Suprapubic skin (tissue), 4 donors: ENCODE results near the gene ELN. TPM values are rescaled to one million over a fixed set of nuclear protein-coding genes. Genes with fewer than 3 reads are reported as not detected.

Experiments
- DNase-seq, 2 donors: peaks; one replicate each; pipeline ENCODE4 v3.0.0-alpha.2; 2019; ENCODE audit warnings: low spot score in 2 of 2
- H3K27ac ChIP-seq: fragments of 200-600 bp; sonication (generic); one replicate; pipeline ENCODE4 v1.5.1; 2019
- H3K27me3 ChIP-seq: fragments of 200-600 bp; sonication (generic); one replicate; pipeline ENCODE4 v1.5.1; 2019
- H3K36me3 ChIP-seq: fragments of 200-600 bp; sonication (generic); one replicate; pipeline ENCODE4 v1.5.1; 2019
- H3K4me1 ChIP-seq: fragments of 200-600 bp; sonication (generic); one replicate; pipeline ENCODE4 v1.5.1; 2019
- H3K4me3 ChIP-seq: fragments of 200-600 bp; sonication (generic); one replicate; pipeline ENCODE4 v1.5.1; 2019; ENCODE audit warnings: mild to moderate bottlenecking
- H3K9me3 ChIP-seq: fragments of 200-600 bp; sonication (generic); one replicate; pipeline ENCODE4 v1.5.1; 2019
- EP300 ChIP-seq: sonication (generic); formaldehyde crosslinking; IDR thresholded peaks from one replicate; pipeline ENCODE4 v1.6.1; 2017; ENCODE audit warnings: antibody characterized with exemption
- POLR2A ChIP-seq, 2 donors: fragments of 450-650 bp; IDR thresholded peaks; one replicate each; pipeline ENCODE4 v1.6.1; 2017; ENCODE audit warnings: antibody characterized with exemption in 2 of 2, mild to moderate bottlenecking in 2 of 2, moderate library complexity in 2 of 2
- POLR2AphosphoS5 ChIP-seq, 3 donors: sonication (generic); formaldehyde crosslinking; IDR thresholded peaks; one replicate each; pipeline ENCODE4 v1.6.1; 2017; ENCODE audit warnings: antibody characterized with exemption in 3 of 3
- WGBS: methylation state at CpG from one replicate; pipeline ENCODE4 v1.1.5; 2018; 5-methylcytosine and 5-hydroxymethylcytosine counted together
- total RNA-seq, 4 donors: library from RNA; depleted of rRNA; stranded (reverse); fragments of >200 nt; gene quantifications; one replicate each; pipeline ENCODE4 v1.1.0, GENCODE V29; 2016
- TF ChIP-seq, protein P1 (sequence below), 2 donors: fragments of 200-600 bp in 1 of 2; fragments of 450-650 bp in 1 of 2; sonication (generic) in 1 of 2; IDR thresholded peaks; one replicate each; pipeline ENCODE4 v1.5.1; 2016 to 2019; ENCODE audit warnings: antibody characterized with exemption in 2 of 2, mild to moderate bottlenecking in 1 of 2, moderate library complexity in 1 of 2

Gene ELN
- total RNA-seq, 4 donors from 2014 or later: 7.7 to 30.7 (median 25.1) TPM

DNA sequence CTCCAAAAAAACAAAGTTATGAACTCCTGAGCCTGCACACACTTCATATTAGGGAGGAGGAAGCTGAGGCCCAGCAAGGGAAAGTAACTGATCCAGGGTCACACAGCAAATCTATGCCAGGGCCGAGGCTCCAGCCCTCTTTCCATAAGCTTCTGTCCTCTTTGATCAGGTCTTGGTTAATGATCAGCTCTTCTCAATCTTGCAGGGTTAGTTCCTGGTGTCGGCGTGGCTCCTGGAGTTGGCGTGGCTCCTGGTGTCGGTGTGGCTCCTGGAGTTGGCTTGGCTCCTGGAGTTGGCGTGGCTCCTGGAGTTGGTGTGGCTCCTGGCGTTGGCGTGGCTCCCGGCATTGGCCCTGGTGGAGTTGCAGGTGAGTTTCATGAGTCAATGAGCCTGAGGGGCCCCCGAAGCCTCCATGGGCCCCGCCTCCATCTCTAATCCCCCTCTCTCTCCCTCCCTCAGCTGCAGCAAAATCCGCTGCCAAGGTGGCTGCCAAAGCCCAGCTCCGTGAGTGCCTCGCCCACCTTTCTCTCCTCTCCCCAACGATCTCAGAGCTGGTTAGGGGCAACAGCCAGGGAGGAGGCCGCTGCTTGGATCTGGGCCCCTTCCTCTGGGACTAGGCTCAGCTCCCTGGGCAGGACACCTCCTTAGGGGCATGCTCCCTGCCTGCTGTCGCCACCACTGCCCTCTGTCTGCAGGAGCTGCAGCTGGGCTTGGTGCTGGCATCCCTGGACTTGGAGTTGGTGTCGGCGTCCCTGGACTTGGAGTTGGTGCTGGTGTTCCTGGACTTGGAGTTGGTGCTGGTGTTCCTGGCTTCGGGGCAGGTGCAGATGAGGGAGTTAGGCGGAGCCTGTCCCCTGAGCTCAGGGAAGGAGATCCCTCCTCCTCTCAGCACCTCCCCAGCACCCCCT lies 32.0 kb downstream of the ELN start:
- H3K27ac ChIP-seq: peak overlapping the region; percentile 19
- DNase-seq: peak in 1 of 2 donors; percentile 89
- no peaks in the 10 kb centered on the region for H3K9me3 ChIP-seq
- peaks cover 39% of the 10 kb centered on the region for H3K36me3 ChIP-seq
- H3K4me1 ChIP-seq: peaks cover 42% of the 10 kb centered on the region
- H3K27me3 ChIP-seq: no peaks in the 10 kb centered on the region
- TF ChIP-seq POLR2AphosphoS5 (IDR thresholded peaks at IDR 0.05): no peak
- TF ChIP-seq, protein P1, sequence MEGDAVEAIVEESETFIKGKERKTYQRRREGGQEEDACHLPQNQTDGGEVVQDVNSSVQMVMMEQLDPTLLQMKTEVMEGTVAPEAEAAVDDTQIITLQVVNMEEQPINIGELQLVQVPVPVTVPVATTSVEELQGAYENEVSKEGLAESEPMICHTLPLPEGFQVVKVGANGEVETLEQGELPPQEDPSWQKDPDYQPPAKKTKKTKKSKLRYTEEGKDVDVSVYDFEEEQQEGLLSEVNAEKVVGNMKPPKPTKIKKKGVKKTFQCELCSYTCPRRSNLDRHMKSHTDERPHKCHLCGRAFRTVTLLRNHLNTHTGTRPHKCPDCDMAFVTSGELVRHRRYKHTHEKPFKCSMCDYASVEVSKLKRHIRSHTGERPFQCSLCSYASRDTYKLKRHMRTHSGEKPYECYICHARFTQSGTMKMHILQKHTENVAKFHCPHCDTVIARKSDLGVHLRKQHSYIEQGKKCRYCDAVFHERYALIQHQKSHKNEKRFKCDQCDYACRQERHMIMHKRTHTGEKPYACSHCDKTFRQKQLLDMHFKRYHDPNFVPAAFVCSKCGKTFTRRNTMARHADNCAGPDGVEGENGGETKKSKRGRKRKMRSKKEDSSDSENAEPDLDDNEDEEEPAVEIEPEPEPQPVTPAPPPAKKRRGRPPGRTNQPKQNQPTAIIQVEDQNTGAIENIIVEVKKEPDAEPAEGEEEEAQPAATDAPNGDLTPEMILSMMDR (IDR thresholded peaks at IDR 0.05): no peak
- TF ChIP-seq EP300: no peak
- TF ChIP-seq POLR2A (IDR thresholded peaks at IDR 0.05): no peak
- H3K4me3 ChIP-seq: no peak overlapping the region
- WGBS: 40% methylated on average over 12 of the region's 21 CpGs

DNA sequence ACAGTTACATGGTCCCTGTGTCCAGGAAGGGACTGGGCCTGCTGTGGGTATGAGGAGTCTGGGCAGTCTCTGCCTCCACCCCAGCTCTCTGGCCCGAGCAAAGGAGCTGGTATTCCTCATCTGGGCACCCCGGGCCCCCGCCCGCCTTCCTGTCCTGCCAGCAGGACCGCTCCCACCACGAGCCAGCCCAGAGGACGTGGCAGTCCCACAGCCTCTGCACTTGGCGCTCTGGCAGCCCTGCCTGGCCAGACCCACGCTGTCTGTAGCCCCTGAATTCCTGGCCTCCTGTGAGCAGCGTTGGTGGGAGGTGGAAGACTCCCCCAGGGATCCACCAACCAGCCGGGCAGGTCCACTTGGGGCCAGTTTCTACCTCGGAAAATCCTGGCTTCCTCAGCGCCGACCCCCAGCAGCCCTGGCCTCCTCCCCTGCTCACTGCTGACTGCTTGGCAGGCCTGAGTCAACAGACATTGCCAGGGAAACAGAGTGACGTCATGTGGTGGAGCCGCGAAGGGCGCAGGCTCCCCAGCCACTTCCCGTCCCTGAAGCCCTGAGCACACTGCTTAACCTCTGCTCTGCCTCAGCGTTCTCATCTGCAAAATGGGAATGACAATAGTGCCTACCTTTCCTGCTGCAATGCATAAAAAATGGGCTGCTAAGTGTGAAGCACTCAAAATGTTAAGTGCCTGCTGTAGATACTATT lies 34.0 kb downstream of the ELN start:
- H3K9me3 ChIP-seq: no peaks in the 10 kb centered on the region
- peak overlapping the region; percentile 77 for H3K27ac ChIP-seq
- 9% methylated on average over 4 of the region's 20 CpGs for WGBS
- peaks cover 42% of the 10 kb centered on the region for H3K4me1 ChIP-seq
- TF ChIP-seq POLR2A (IDR thresholded peaks at IDR 0.05): peak in 1 of 2 donors; percentile 38
- TF ChIP-seq POLR2AphosphoS5 (IDR thresholded peaks at IDR 0.05): peak in 1 of 3 donors; percentile 57
- no peak for TF ChIP-seq EP300
- TF ChIP-seq, protein P1 (IDR thresholded peaks at IDR 0.05): no peak
- no peaks in the 10 kb centered on the region for H3K27me3 ChIP-seq
- peak overlapping the region; percentile 8 for H3K4me3 ChIP-seq
- peaks cover 34% of the 10 kb centered on the region for H3K36me3 ChIP-seq
- DNase-seq: peak in 1 of 2 donors; percentile 85

DNA sequence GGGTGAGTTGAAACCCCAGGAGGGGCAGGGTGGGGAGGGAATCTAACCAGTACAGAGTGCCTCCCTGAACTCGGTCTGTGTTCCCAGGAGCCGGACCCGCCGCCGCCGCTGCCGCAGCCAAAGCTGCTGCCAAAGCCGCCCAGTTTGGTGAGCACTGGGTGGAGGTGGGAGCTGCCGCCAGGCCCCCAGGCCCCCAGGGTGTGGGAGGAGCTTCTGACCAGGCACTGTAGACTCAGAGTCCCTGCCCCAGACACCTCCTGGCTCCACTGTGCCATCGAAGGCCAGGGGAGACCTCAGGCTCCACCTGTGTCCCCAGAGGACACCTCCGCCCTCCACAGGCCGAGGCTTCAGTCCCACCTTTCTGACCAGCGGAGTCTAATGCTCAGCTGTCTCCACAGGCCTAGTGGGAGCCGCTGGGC lies 35.3 kb downstream of the ELN start:
- peaks cover 37% of the 10 kb centered on the region for H3K4me1 ChIP-seq

DNA sequence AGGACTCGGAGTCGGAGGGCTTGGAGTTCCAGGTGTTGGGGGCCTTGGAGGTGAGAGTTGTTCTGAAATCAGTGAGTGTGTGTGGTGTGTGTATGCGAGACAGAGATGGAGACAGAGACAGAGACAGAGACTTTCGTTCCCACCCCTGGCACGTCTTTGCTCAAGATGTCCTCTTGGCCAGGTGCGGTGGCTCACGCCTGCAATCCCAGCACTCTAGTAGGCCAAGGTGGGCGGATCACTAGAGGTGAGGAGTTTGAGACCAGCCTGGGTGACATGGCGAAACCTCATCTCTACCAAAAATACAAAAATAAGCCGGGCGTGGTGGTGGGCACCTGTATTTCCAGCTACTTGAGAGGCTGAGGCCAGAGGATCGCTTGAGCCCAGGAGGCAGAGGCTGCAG lies 35.7 kb downstream of the ELN start:
- peaks cover 27% of the 10 kb centered on the region for H3K36me3 ChIP-seq
- 94% methylated on average over 12 of the region's 12 CpGs for WGBS
- no peak for DNase-seq
- H3K4me3 ChIP-seq: no peak overlapping the region
- no peaks in the 10 kb centered on the region for H3K9me3 ChIP-seq
- no peak overlapping the region for H3K27ac ChIP-seq
- TF ChIP-seq POLR2AphosphoS5 (IDR thresholded peaks at IDR 0.05): no peak
- TF ChIP-seq EP300: no peak
- no peak for TF ChIP-seq POLR2A (IDR thresholded peaks at IDR 0.05)
- TF ChIP-seq, protein P1 (IDR thresholded peaks at IDR 0.05): no peak
- H3K27me3 ChIP-seq: no peaks in the 10 kb centered on the region
- H3K4me1 ChIP-seq: peaks cover 36% of the 10 kb centered on the region

More for the DNA sequence above, 35.3 kb downstream of the ELN start:
- 96% methylated on average over 13 of the region's 14 CpGs for WGBS
- TF ChIP-seq, protein P1 (IDR thresholded peaks at IDR 0.05): no peak
- no peak for TF ChIP-seq POLR2A (IDR thresholded peaks at IDR 0.05)
- no peak overlapping the region for H3K27ac ChIP-seq
- H3K4me3 ChIP-seq: no peak overlapping the region
- no peaks in the 10 kb centered on the region for H3K27me3 ChIP-seq
- H3K9me3 ChIP-seq: no peaks in the 10 kb centered on the region
- DNase-seq: peak in 1 of 2 donors; percentile 60
- H3K36me3 ChIP-seq: peaks cover 27% of the 10 kb centered on the region

DNA sequence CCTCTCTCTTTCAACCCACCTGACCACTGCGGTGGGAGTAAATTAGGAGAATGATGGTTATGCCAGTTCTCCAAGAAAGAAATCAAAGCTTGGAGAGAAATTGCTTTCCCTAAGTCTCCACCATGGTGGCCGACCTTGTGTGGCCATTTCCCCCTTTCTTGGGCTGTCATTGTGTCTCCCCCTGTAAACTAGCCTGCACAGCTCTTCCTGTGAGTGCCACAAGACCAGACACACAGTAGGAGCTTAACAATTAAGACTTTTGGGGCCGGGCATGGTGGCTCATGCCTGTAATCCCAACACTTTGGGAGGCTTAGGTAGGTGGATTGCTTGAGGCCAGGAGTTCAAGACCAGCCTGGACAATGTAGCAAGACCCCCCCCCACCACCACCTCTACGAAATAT lies 36.7 kb downstream of the ELN start:
- Histone ChIP-seq H3K27ac (no peak overlapping the region), H3K9me3 (no peaks in the 10 kb centered on the region), H3K27me3 (no peaks in the 10 kb centered on the region), H3K36me3 (peaks cover 25% of the 10 kb centered on the region), H3K4me1 (peaks cover 25% of the 10 kb centered on the region), H3K4me3 (no peak overlapping the region)
- DNase-seq: no peak
- TF ChIP-seq POLR2AphosphoS5 (IDR thresholded peaks at IDR 0.05): no peak
- TF ChIP-seq EP300: no peak
- TF ChIP-seq, protein P1 (IDR thresholded peaks at IDR 0.05): no peak
- TF ChIP-seq POLR2A (IDR thresholded peaks at IDR 0.05): no peak
- WGBS: 86% methylated on average over 3 of the region's 4 CpGs
